GM18502 (cell line): ENCODE data around the gene UNC13C.
"Not testable (repeated sequence)": the region's sequence is repeated elsewhere in the genome, so short reads cannot be mapped to it uniquely, and the experiment has no call there.

ENCODE experiments used
- ATAC-seq: cut with Tn5 transposase; IDR thresholded peaks from one replicate; pipeline ENCODE4 v1.9.1; 2021; ENCODE audit warnings: mild to moderate bottlenecking; ENCODE audit not compliant: unreplicated experiment, poor library complexity

The UNC13C gene

DNA sequence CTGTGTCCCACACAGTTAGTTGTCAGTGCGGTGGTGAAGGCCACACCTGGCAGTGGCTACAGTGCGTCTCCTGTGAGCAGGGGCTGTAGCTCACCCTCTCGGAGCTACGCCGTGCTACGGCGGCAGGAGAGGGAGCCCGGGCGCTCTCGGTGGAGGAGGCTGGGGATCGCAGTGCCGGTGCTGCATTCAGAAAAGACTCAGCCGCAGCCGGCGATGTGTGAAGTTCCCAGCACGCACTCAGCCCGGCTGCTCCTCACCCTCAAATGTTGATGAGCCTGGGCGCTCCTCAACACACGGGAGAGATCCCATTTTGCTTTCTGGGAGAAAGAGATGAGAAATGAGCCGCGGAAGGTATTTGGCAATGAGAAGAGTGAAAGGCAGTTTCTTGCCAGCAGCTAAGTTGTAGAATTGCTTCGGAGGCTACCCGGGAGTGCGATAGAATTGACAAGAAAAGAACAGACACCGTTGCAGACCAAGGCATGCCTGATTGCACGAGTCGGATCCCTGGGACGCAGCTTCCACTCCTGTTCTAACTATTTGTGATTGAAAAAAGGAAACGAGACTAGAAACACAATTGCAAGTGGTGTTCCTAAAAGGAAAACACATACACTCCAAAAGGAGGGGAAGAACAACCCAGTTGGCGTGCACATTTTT, at the start of gene UNC13C:
UNC13C (plus strand) TSS at position 189 of the 654 bp plus-strand sequence. CDS start 34,463 bp downstream, outside the sequence.
- ATAC-seq: no peak

- ATAC-seq: no peak
Measured at GRCh38 chr15:53936137-53936536, 42.1 kb upstream of the UNC13C start.

GRCh38 chr15:53937632-53938031, 40.6 kb upstream of the UNC13C start:
- ATAC-seq: not testable (repeated sequence)

- no peak for ATAC-seq
Measured at GRCh38 chr15:53950572-53950971, 27.7 kb upstream of the UNC13C start.

- no peak for ATAC-seq
Measured at GRCh38 chr15:53955396-53955795, 22.8 kb upstream of the UNC13C start.

- no peak for ATAC-seq
Measured at GRCh38 chr15:53962646-53963561, 15.3 kb upstream of the UNC13C start.

GRCh38 chr15:53963801-53964200, 14.4 kb upstream of the UNC13C start:
- ATAC-seq: no peak

DNA sequence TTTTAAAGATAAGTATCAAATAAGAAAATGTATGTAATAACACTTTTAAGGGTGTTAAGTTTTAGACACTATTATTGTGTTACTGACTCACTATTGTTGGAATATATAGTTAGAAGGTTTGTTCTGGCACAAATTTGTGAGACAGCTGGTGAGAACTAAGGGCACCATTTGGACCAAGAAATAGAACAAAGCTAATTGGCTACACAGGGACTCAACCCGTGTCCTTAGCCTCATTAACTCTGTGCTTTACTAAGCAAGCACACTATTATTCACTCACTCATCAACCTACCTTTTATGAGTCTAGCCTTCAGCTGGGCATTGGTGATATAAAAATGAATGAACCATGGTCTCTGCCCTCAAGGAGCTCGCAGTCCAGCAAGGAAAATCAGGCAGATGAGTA, 4.1 kb upstream of the UNC13C start:
- ATAC-seq: no peak

GRCh38 chr15:53974813-53975212, 3.4 kb upstream of the UNC13C start:
- no peak for ATAC-seq

DNA sequence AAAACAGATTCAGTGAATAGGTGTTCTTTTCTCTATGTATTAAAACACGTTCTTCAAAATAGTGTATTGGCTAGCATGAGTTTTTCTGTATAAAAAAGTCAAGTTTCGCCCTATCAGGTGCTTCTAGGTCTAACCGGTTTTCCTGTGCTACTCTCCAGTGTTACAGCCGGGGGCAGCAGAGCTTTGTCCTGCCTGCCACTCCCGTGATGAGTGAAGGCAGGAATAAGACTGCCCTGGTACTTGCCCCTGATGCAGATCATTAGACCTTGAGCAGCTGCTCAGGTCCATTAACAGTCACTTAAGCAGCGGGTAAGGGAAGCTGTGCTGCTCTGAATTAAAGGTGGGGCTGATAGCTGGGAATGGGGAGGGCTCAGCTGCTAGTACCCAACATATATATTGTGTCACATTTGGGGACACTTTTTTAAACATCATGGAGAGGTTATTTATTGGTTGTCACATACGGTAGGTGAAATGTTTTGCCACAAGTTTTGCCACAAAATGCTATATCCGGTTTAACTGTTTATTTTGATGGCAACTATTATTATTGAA, 1.3 kb upstream of the UNC13C start:
- ATAC-seq: no peak

GRCh38 chr15:53979051-53979788, 979 bp downstream of the UNC13C start:
- no peak for ATAC-seq

- no peak for ATAC-seq
Measured at GRCh38 chr15:53980021-53980420, 1.8 kb downstream of the UNC13C start.

DNA sequence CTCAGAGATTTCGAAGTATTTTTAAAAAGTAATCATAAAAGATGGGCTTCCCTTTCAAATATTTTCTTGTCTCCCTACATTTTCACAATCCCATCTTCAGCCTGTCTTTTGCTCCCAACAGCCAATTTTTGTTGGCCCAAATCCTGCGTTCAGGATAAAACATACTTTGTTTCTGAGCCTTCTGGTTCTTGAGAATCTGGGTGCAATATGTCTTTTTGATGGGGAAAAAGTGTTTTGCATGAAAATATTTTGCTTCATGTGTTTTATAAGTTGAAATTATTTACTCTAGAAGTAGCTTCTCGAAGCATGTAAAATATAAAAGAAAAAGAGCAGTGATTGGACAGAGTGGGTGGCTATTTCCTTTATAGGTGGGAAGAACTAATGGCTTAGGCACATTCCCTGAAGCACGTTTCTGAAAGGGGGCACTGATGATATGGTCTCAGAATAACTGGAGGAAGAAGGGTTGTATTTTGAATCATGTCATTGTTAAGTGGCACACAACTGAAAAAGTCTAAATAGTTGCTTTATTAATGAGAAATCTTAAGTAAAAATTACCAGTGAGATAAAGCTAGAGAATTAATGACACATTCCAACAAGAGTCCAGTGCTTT, 3.9 kb downstream of the UNC13C start:
- ATAC-seq: no peak

DNA sequence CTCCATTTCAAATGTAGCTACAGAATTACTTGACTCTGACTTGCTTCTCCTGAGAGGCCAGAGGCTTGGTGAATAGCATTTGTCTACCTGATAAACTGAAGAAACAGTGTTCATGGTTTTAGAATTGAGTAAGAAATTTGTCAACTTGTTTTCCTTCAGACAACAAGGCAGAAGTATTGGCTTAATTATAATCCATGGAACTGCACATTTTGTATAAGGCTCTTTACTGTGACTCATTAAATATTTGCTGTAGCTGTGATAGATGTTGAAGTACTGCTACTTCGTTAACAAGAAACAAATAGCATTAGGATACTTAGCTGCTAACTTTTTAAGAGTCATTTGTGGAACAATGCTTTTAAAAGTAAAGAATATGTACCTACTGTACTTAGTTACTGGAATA, 4.6 kb downstream of the UNC13C start:
- no peak for ATAC-seq

GRCh38 chr15:53984221-53984620, 6.0 kb downstream of the UNC13C start:
- no peak for ATAC-seq

DNA sequence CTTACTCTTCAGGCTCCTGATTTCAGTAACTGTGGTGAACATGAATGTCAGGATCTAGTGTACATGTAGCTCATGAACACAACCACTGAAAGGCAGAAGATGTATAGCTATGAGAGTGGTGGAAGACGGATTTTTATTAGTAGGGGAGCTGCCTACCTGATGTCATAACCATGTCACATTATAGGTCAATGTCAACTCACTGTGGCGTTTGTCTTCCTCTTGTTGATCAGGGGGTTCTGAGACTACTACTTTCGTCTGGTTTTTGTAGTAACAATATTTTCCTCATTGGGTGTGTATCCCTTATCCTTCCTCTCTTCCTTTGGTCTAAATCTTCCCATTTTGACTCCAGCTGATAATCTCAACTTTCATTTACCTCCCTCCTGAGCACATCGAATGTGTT, 7.3 kb downstream of the UNC13C start:
- no peak for ATAC-seq

GRCh38 chr15:53987480-53987879, 9.2 kb downstream of the UNC13C start:
- ATAC-seq: no peak

DNA sequence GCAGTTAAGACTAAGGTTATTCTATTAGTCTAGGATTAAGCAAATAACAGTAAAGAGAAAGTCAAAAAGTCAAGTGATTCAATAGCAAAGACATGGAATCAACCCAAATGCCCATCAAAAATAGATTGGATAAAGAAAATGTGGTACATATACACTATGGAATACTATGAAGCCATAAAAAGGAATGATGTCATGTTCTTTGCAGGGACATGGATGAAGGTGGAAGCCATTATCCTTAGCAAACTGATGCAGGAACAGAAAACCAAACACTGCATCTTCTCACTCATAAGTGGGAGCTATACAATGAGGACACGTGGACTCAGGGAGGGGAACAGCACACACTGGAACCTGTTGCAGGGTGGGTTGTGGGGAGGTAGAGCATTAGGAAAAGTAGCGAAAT, 29.0 kb downstream of the UNC13C start:
- no peak for ATAC-seq

DNA sequence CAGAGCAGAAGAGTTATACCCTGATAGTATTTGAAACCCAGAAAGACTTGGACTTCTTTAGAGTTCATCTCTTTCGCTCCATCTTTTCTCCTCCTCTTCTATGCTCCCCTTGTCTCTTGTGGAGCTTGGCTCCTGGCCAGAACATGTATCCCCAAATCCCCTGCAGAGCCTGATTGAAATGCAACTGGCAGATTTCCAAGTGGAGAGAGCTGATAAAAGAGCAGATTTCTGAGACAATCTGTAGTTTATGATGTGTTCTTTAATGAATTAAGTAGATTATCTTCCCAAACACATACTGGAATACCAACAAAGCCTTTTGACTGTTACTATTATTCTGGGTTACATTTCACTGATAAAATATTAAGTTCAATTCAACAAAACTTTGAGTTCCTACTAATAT, 33.4 kb downstream of the UNC13C start:
- no peak for ATAC-seq

DNA sequence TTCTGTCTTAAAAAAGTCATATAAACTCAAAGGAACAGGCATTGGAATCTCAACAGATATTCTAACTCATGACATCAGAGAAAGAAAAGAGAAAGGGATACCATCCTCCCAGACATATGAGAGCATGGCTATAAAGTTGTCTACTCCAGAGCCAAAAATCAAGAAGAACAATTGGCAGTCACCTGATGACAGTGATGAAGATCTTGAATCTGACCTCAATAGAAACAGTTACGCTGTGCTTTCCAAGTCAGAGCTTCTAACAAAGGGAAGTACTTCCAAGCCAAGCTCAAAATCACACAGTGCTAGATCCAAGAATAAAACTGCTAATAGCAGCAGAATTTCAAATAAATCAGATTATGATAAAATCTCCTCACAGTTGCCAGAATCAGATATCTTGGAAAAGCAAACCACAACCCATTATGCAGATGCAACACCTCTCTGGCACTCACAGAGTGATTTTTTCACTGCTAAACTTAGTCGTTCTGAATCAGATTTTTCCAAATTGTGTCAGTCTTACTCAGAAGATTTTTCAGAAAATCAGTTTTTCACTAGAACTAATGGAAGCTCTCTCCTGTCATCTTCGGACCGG, 35.9 kb downstream of the UNC13C start:
- ATAC-seq: no peak
